Panc1 (cell line): ENCODE results near the gene PNKP.

Experiments used
- POLR2AphosphoS5 ChIP-seq: IDR thresholded peaks from 2 replicates; pipeline ENCODE4 v1.6.1; 2012; ENCODE audit warnings: mild to moderate bottlenecking, low read depth, low read length, moderate library complexity
- SIN3A ChIP-seq: IDR thresholded peaks from 2 replicates; pipeline ENCODE4 v1.6.1; 2012; ENCODE audit warnings: low read depth, mild to moderate bottlenecking, low read length, moderate library complexity, borderline replicate concordance; ENCODE audit not compliant: insufficient read depth
- TCF7L2 ChIP-seq: IDR thresholded peaks from 2 replicates; pipeline ENCODE4 v1.6.1; 2011; ENCODE audit warnings: mild to moderate bottlenecking, low read depth, low read length, inconsistent platforms
- TF ChIP-seq, protein P1 (sequence below): fragments of 450-650 bp; IDR thresholded peaks from 2 replicates; pipeline ENCODE4 v1.5.1; 2017; ENCODE audit warnings: mild to moderate bottlenecking
- TF ChIP-seq, protein P2 (sequence below), 2 experiments: IDR thresholded peaks; 2 replicates each; pipeline ENCODE4 v1.6.1; 2011 to 2012; ENCODE audit warnings: low read depth in 2 of 2, control low read depth in 1 of 2, low read length in 1 of 2, mild to moderate bottlenecking in 1 of 2, moderate library complexity in 1 of 2; ENCODE audit not compliant: insufficient read depth in 1 of 2

DNA sequence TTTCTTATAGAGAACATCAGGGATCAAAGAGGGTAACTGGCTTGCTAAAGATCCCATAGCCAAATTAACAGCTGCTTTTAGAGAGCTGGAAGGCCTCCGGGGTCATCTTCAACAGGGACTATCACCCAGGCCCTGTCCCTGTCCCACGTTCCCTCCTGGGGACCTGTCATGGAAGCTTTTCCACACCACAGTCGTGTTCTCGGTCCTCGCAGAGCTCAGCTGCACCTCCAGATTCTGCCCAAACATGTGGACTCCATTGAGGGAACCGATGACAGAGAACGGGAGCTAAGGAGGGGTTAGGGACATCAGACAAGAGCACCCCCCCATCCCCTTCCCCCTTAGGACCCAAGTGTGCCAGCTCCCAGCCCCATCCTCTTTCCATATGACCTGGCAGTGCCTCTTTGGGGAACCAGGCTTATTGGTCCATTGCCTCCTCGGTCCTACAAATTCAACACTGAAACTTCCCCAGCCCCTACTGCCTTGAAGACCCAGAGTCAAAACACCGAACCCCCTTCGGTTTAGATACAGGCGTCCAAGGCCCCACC, 54.9 kb downstream of the PNKP start:
- TF ChIP-seq, protein P1, sequence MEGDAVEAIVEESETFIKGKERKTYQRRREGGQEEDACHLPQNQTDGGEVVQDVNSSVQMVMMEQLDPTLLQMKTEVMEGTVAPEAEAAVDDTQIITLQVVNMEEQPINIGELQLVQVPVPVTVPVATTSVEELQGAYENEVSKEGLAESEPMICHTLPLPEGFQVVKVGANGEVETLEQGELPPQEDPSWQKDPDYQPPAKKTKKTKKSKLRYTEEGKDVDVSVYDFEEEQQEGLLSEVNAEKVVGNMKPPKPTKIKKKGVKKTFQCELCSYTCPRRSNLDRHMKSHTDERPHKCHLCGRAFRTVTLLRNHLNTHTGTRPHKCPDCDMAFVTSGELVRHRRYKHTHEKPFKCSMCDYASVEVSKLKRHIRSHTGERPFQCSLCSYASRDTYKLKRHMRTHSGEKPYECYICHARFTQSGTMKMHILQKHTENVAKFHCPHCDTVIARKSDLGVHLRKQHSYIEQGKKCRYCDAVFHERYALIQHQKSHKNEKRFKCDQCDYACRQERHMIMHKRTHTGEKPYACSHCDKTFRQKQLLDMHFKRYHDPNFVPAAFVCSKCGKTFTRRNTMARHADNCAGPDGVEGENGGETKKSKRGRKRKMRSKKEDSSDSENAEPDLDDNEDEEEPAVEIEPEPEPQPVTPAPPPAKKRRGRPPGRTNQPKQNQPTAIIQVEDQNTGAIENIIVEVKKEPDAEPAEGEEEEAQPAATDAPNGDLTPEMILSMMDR = no peak
- TF ChIP-seq SIN3A (no peak), POLR2AphosphoS5 (no peak), TCF7L2 (no peak)
- TF ChIP-seq, protein P2, sequence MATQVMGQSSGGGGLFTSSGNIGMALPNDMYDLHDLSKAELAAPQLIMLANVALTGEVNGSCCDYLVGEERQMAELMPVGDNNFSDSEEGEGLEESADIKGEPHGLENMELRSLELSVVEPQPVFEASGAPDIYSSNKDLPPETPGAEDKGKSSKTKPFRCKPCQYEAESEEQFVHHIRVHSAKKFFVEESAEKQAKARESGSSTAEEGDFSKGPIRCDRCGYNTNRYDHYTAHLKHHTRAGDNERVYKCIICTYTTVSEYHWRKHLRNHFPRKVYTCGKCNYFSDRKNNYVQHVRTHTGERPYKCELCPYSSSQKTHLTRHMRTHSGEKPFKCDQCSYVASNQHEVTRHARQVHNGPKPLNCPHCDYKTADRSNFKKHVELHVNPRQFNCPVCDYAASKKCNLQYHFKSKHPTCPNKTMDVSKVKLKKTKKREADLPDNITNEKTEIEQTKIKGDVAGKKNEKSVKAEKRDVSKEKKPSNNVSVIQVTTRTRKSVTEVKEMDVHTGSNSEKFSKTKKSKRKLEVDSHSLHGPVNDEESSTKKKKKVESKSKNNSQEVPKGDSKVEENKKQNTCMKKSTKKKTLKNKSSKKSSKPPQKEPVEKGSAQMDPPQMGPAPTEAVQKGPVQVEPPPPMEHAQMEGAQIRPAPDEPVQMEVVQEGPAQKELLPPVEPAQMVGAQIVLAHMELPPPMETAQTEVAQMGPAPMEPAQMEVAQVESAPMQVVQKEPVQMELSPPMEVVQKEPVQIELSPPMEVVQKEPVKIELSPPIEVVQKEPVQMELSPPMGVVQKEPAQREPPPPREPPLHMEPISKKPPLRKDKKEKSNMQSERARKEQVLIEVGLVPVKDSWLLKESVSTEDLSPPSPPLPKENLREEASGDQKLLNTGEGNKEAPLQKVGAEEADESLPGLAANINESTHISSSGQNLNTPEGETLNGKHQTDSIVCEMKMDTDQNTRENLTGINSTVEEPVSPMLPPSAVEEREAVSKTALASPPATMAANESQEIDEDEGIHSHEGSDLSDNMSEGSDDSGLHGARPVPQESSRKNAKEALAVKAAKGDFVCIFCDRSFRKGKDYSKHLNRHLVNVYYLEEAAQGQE (IDR thresholded peaks at IDR 0.05; ENCODE audit: insufficient read depth in 1 of 2, low read depth in 2 of 2, low read length in 1 of 2) = no peak
